ENCODE data around the gene TAF6. TPM values are rescaled to one million over a fixed set of nuclear protein-coding genes. Genes with fewer than 3 reads are reported as not detected.

Gene TAF6
- total and polyA plus RNA-seq, 10 donors: 16.5 to 44.0 (median 36.2) TPM

GRCh38 chr7:100093925-100094486 is 25.2 kb downstream of the TAF6 start:
- Histone ChIP-seq H3K27ac (no peak overlapping the region), H3K4me3 (no peak overlapping the region), H3K9me3 (no peaks in the 10 kb centered on the region), H3K36me3 (peaks cover 10 to 92% (median 88%) of the 10 kb centered on the region in 6 donors), H3K4me1 (peaks cover 11 to 63% (median 21%) of the 10 kb centered on the region in 6 donors), H3K27me3 (replicated peaks in 1 of 7) (no peaks in the 10 kb centered on the region)
- no peak for DNase-seq
- TF ChIP-seq POLR2AphosphoS5 (IDR thresholded peaks at IDR 0.05) (peak; percentile 24 to 58 (median 48)), POLR2A (IDR thresholded peaks at IDR 0.05) (no peak), CTCF (IDR thresholded peaks at IDR 0.05 in 8 of 11, conservative IDR thresholded peaks at IDR 0.05 in 3 of 11) (no peak)
- 88 to 92% (median 92%) methylated on average over 15 to 16 of the region's 16 CpGs for whole genome bisulfite sequencing, 5 donors
- intact Hi-C loops (cut with DNase I; ENCODE audit: low total_unique reads): no loop called here

GRCh38 chr7:100093498-100093897 is 25.7 kb downstream of the TAF6 start:
- no peaks in the 10 kb centered on the region for H3K27me3 ChIP-seq (replicated peaks in 1 of 7)
- peaks cover 9 to 61% (median 19%) of the 10 kb centered on the region in 6 donors for H3K4me1 ChIP-seq
- H3K27ac ChIP-seq: no peak overlapping the region
- H3K4me3 ChIP-seq: no peak overlapping the region
- intact Hi-C loops (cut with DNase I; ENCODE audit: low total_unique reads): no loop called here
- no peak for TF ChIP-seq CTCF (IDR thresholded peaks at IDR 0.05 in 8 of 11, conservative IDR thresholded peaks at IDR 0.05 in 3 of 11)
- TF ChIP-seq POLR2A (IDR thresholded peaks at IDR 0.05): no peak
- TF ChIP-seq POLR2AphosphoS5 (IDR thresholded peaks at IDR 0.05): peak in 1 of 3 donors; percentile 33
- H3K36me3 ChIP-seq: peaks cover 10 to 86% (median 83%) of the 10 kb centered on the region in 6 donors
- no peak for DNase-seq
- H3K9me3 ChIP-seq: no peaks in the 10 kb centered on the region
- 58 to 86% (median 77%) methylated on average over 9 to 13 of the region's 13 CpGs for WGBS, 5 donors

- no peak for DNase-seq
- no peak overlapping the region for H3K4me3 ChIP-seq
- H3K36me3 ChIP-seq: peaks cover 10 to 82% (median 79%) of the 10 kb centered on the region in 6 donors
- no peak for TF ChIP-seq POLR2A (IDR thresholded peaks at IDR 0.05)
- no peak for TF ChIP-seq POLR2AphosphoS5 (IDR thresholded peaks at IDR 0.05)
- TF ChIP-seq CTCF (IDR thresholded peaks at IDR 0.05 in 8 of 11, conservative IDR thresholded peaks at IDR 0.05 in 3 of 11): no peak
- 54 to 72% (median 64%) methylated on average over 7 to 8 of the region's 8 CpGs for WGBS, 5 donors
- no peaks in the 10 kb centered on the region for H3K27me3 ChIP-seq (replicated peaks in 1 of 7)
- H3K4me1 ChIP-seq: peaks cover 14 to 61% (median 22%) of the 10 kb centered on the region in 6 donors
- intact Hi-C loops (cut with DNase I; ENCODE audit: low total_unique reads): no loop called here
- no peak overlapping the region for H3K27ac ChIP-seq
- no peaks in the 10 kb centered on the region for H3K9me3 ChIP-seq
Observed at GRCh38 chr7:100093054-100093453, 26.1 kb downstream of the TAF6 start.

- no peaks in the 10 kb centered on the region for H3K27me3 ChIP-seq (replicated peaks in 1 of 7)
- H3K4me3 ChIP-seq: no peak overlapping the region
- H3K4me1 ChIP-seq: peaks cover 15 to 63% (median 27%) of the 10 kb centered on the region in 6 donors
- peaks cover 10 to 67% (median 64%) of the 10 kb centered on the region in 6 donors for H3K36me3 ChIP-seq
- intact Hi-C loops (cut with DNase I; ENCODE audit: low total_unique reads): no loop called here
- WGBS, 5 donors: 76 to 85% (median 80%) methylated on average over 17 to 19 of the region's 19 CpGs
- TF ChIP-seq POLR2A (IDR thresholded peaks at IDR 0.05) (no peak), CTCF (IDR thresholded peaks at IDR 0.05 in 8 of 11, conservative IDR thresholded peaks at IDR 0.05 in 3 of 11) (no peak), POLR2AphosphoS5 (IDR thresholded peaks at IDR 0.05) (peak in 2 of 3 donors; percentile 18 to 22)
- no peaks in the 10 kb centered on the region for H3K9me3 ChIP-seq
- DNase-seq: no peak
- H3K27ac ChIP-seq: no peak overlapping the region
Observed at GRCh38 chr7:100091411-100092181, 27.6 kb downstream of the TAF6 start.

All from spleen (tissue), 11 donors.